ENCODE results near the gene ANTXR2.

The ANTXR2 gene

GRCh38 chr4:79883290-79883689, 189.7 kb downstream of the ANTXR2 start:
- DNase-seq (ENCODE audit: low read depth), result no peak
- no peak for TF ChIP-seq CTCF (IDR thresholded peaks at IDR 0.05; ENCODE audit: control insufficient read depth, extremely low read depth, insufficient read depth)
- no peak overlapping the region for H3K4me3 ChIP-seq (ENCODE audit: low read depth, low read length)

GRCh38 chr4:79882806-79883205, 190.2 kb downstream of the ANTXR2 start:
- no peak for TF ChIP-seq CTCF (IDR thresholded peaks at IDR 0.05; ENCODE audit: control insufficient read depth, extremely low read depth, insufficient read depth)
- no peak overlapping the region for H3K4me3 ChIP-seq (ENCODE audit: low read depth, low read length)
- no peak for DNase-seq (ENCODE audit: low read depth)

GRCh38 chr4:79881407-79881806, 191.6 kb downstream of the ANTXR2 start:
- no peak overlapping the region for H3K4me3 ChIP-seq (ENCODE audit: low read depth, low read length)
- TF ChIP-seq CTCF (IDR thresholded peaks at IDR 0.05; ENCODE audit: control insufficient read depth, extremely low read depth, insufficient read depth), result no peak
- no peak for DNase-seq (ENCODE audit: low read depth)

GRCh38 chr4:79877511-79877910, 195.5 kb downstream of the ANTXR2 start:
- DNase-seq (ENCODE audit: low read depth), result no peak
- no peak for TF ChIP-seq CTCF (IDR thresholded peaks at IDR 0.05; ENCODE audit: control insufficient read depth, extremely low read depth, insufficient read depth)
- no peak overlapping the region for H3K4me3 ChIP-seq (ENCODE audit: low read depth, low read length)

- no peak overlapping the region for H3K4me3 ChIP-seq (ENCODE audit: low read depth, low read length)
- TF ChIP-seq CTCF (IDR thresholded peaks at IDR 0.05; ENCODE audit: control insufficient read depth, extremely low read depth, insufficient read depth), result no peak
- DNase-seq (ENCODE audit: low read depth), result no peak
Measured at GRCh38 chr4:79875344-79875899, 197.6 kb downstream of the ANTXR2 start.

GRCh38 chr4:79874197-79874596, 198.8 kb downstream of the ANTXR2 start:
- no peak overlapping the region for H3K4me3 ChIP-seq (ENCODE audit: low read depth, low read length)
- no peak for TF ChIP-seq CTCF (IDR thresholded peaks at IDR 0.05; ENCODE audit: control insufficient read depth, extremely low read depth, insufficient read depth)
- no peak for DNase-seq (ENCODE audit: low read depth)

GRCh38 chr4:79872738-79873137, 200.3 kb downstream of the ANTXR2 start:
- no peak for TF ChIP-seq CTCF (IDR thresholded peaks at IDR 0.05; ENCODE audit: control insufficient read depth, extremely low read depth, insufficient read depth)
- H3K4me3 ChIP-seq (ENCODE audit: low read depth, low read length), result no peak overlapping the region
- DNase-seq (ENCODE audit: low read depth), result no peak
